HCT116 (cell line): ENCODE measurements around the gene ARL5A. TPM values are rescaled to one million over a fixed set of nuclear protein-coding genes. Genes with fewer than 3 reads are reported as not detected.

Experiments used
- ATAC-seq: fragments of 200-7000 bp; cut with Tn5 transposase; 2 replicates; pipeline ENCODE4 v1.9.1; 2020; ENCODE audit warnings: mild to moderate bottlenecking, moderate library complexity
- BruUV-seq: library from RNA; stranded (reverse); fragments of 400-500 nt; replicated peaks from 2 replicates; lab custom pipeline; 2021; lab: Mats Ljungman, UMichigan
- CTCF ChIA-PET: fragments of 300-600 bp; sonication (Branson Sonifier 250); formaldehyde crosslinking; loops from one replicate; lab custom pipeline; 2021; ENCODE audit warnings: antibody characterized with exemption; lab: Charles Lee
- POLR2A ChIA-PET: fragments of 300-600, 350-600 bp; sonication (Branson Sonifier 250); formaldehyde crosslinking; loops from one replicate; lab custom pipeline; 2021; ENCODE audit warnings: antibody characterized with exemption; lab: Charles Lee
- RAD21 ChIA-PET, 2 experiments: fragments of 300-600 bp; sonication (Branson Sonifier 250); formaldehyde crosslinking; loops; one replicate each; lab custom pipeline; 2023; ENCODE audit warnings: low total read pairs in 2 of 2; ENCODE audit not compliant: uncharacterized antibody in 2 of 2, unreplicated experiment in 2 of 2, low non-redundant PET in 1 of 2; lab: Charles Lee
- DNase-seq: peaks from one replicate; pipeline ENCODE4 v3.0.0-alpha.2; 2010; ENCODE audit warnings: low read depth, low spot score
- H2AFZ ChIP-seq: fragments of 200-600 bp; shearing (Covaris generic), sonication (generic); 2 replicates; pipeline ENCODE4 v1.6.1; 2017; ENCODE audit warnings: low read depth, mixed run types, mixed read lengths, antibody characterized with exemption, low read length; ENCODE audit not compliant: poor library complexity, severe bottlenecking
- H3K27ac ChIP-seq: 2 replicates; pipeline ENCODE4 v1.5.1; 2012; ENCODE audit warnings: low read depth, low read length
- H3K27me3 ChIP-seq: fragments of 200-600 bp; sonication (generic); 2 replicates; pipeline ENCODE4 v1.6.1; 2016; ENCODE audit warnings: mixed run types, low read length, mixed read lengths; ENCODE audit not compliant: insufficient read depth
- H3K36me3 ChIP-seq, 2 experiments: fragments of 200-500 bp in 1 of 2; fragments of 200-600 bp in 1 of 2; sonication (Bioruptor generic) in 1 of 2; sonication (generic) in 1 of 2; 2 replicates each; pipeline versions ENCODE4 v1.5.1 to v1.6.1; 2014 to 2016; ENCODE audit warnings: low read length in 2 of 2, inconsistent platforms in 1 of 2, mixed read lengths in 1 of 2, mixed run types in 1 of 2; ENCODE audit not compliant: insufficient read depth in 2 of 2, control insufficient read depth in 1 of 2
- H3K4me1 ChIP-seq, 2 experiments: fragments of 200-600 bp in 1 of 2; sonication (generic) in 1 of 2; 2 replicates each; pipeline versions ENCODE4 v1.5.1 to v1.6.1; 2012 to 2017; ENCODE audit warnings: low read length in 2 of 2, inconsistent platforms in 1 of 2, mild to moderate bottlenecking in 1 of 2, mixed read lengths in 1 of 2, mixed run types in 1 of 2, moderate library complexity in 1 of 2; ENCODE audit not compliant: insufficient read depth in 2 of 2, control insufficient read depth in 1 of 2
- H3K4me2 ChIP-seq: fragments of 200-600 bp; sonication (generic); 2 replicates; pipeline ENCODE4 v1.6.1; 2017; ENCODE audit warnings: mixed run types, low read length, mixed read lengths
- H3K4me3 ChIP-seq, 2 experiments: fragments of 200-600 bp in 1 of 2; sonication (generic) in 1 of 2; replicated peaks in 1 of 2; 2 replicates each; pipeline ENCODE4 v1.5.1; 2011 to 2016; ENCODE audit warnings: low read length in 2 of 2, control low read depth in 1 of 2, low read depth in 1 of 2, mild to moderate bottlenecking in 1 of 2, mixed read lengths in 1 of 2, mixed run types in 1 of 2
- H3K79me2 ChIP-seq: fragments of 200-600 bp; sonication (generic); 2 replicates; pipeline ENCODE4 v1.6.1; 2017; ENCODE audit warnings: mild to moderate bottlenecking, mixed run types, low read length, moderate library complexity, mixed read lengths; ENCODE audit not compliant: insufficient read depth
- H3K9ac ChIP-seq: fragments of 200-600 bp; sonication (generic); 2 replicates; pipeline ENCODE4 v1.6.1; 2016; ENCODE audit warnings: low read length, mixed read lengths
- H3K9me2 ChIP-seq: fragments of 200-600 bp; sonication (generic), shearing (Covaris generic); 2 replicates; pipeline ENCODE4 v1.6.1; 2017; ENCODE audit warnings: mixed run types, mild to moderate bottlenecking, moderate library complexity; ENCODE audit not compliant: insufficient read depth
- H3K9me3 ChIP-seq, 2 experiments: fragments of 200-500 bp in 1 of 2; fragments of 200-600 bp in 1 of 2; sonication (Bioruptor generic) in 1 of 2; sonication (generic) in 1 of 2; 2 replicates each; pipeline ENCODE4 v1.6.1; 2014 to 2017; ENCODE audit warnings: low read length in 2 of 2, mixed read lengths in 2 of 2, inconsistent platforms in 1 of 2, low read depth in 1 of 2, mild to moderate bottlenecking in 1 of 2, mixed run types in 1 of 2, moderate library complexity in 1 of 2; ENCODE audit not compliant: control insufficient read depth in 1 of 2, insufficient read depth in 1 of 2
- H4K20me1 ChIP-seq: fragments of 200-600 bp; sonication (generic), shearing (Covaris generic); 2 replicates; pipeline ENCODE4 v1.6.1; 2017; ENCODE audit warnings: mixed run types, mild to moderate bottlenecking, moderate library complexity; ENCODE audit not compliant: insufficient read depth
- CEBPB ChIP-seq: IDR thresholded peaks from 2 replicates; pipeline ENCODE4 v1.6.1; 2012; ENCODE audit warnings: low read depth
- ELF1 ChIP-seq: IDR thresholded peaks from 2 replicates; pipeline ENCODE4 v1.6.1; 2012; ENCODE audit warnings: low read depth, borderline replicate concordance
- EZH2 ChIP-seq: fragments of 200-600 bp; sonication (generic); IDR thresholded peaks from 2 replicates; pipeline ENCODE4 v1.6.1; 2017; ENCODE audit warnings: antibody characterized with exemption, mixed run types
- EZH2phosphoT487 ChIP-seq: fragments of 200-600 bp; IDR thresholded peaks from 2 replicates; pipeline ENCODE4 v1.6.1; 2018; ENCODE audit warnings: antibody characterized with exemption, borderline replicate concordance
- FOSL1 ChIP-seq: IDR thresholded peaks from 2 replicates; pipeline ENCODE4 v1.6.1; 2012; ENCODE audit warnings: low read depth
- MAX ChIP-seq: IDR thresholded peaks from 2 replicates; pipeline ENCODE4 v1.6.1; 2012
- POLR2A ChIP-seq: IDR thresholded peaks from 2 replicates; pipeline ENCODE4 v1.7.0; 2011; ENCODE audit warnings: borderline replicate concordance; ENCODE audit not compliant: insufficient read depth, insufficient read length; ENCODE audit errors: extremely low read depth
- POLR2AphosphoS5 ChIP-seq: IDR thresholded peaks from 2 replicates; pipeline ENCODE4 v1.6.1; 2011; ENCODE audit warnings: mild to moderate bottlenecking, low read depth, low read length, moderate library complexity
- SP1 ChIP-seq: IDR thresholded peaks from 2 replicates; pipeline ENCODE4 v1.6.1; 2012; ENCODE audit warnings: low read depth
- SRF ChIP-seq: IDR thresholded peaks from 2 replicates; pipeline ENCODE4 v1.6.1; 2012; ENCODE audit warnings: low read depth
- ZBTB33 ChIP-seq: IDR thresholded peaks from 2 replicates; pipeline ENCODE4 v1.6.1; 2011; ENCODE audit warnings: mild to moderate bottlenecking, low read length, moderate library complexity; ENCODE audit not compliant: insufficient replicate concordance; ENCODE audit errors: extremely low read depth
- ZFX ChIP-seq: fragments of 450-650 bp; IDR thresholded peaks from 2 replicates; pipeline ENCODE4 v1.6.1; 2017
- intact Hi-C: fragments of 100-400 bp; cut with micrococcal nuclease; formaldehyde crosslinking; loops from 2 replicates; pipeline ENCODE4 v1.10.0; 2022
- total RNA-seq: library from RNA; stranded (reverse); gene quantifications from one replicate; pipeline ENCODE4 v1.2.1, GENCODE V29; 2021; ENCODE audit not compliant: unreplicated experiment
- TF ChIP-seq, protein P1 (sequence below): IDR thresholded peaks from 2 replicates; pipeline ENCODE4 v1.6.1; 2012
- TF ChIP-seq, protein P2 (sequence below): IDR thresholded peaks from 2 replicates; pipeline ENCODE4 v1.6.1; 2012; ENCODE audit warnings: low read depth

The ARL5A gene
- total RNA-seq, 1 experiment from 2014 or later = 74.4 TPM

- ChIA-PET CTCF (no interaction called here), RAD21 (no interaction called here), POLR2A (no interaction called here)
- Histone ChIP-seq H3K4me3 (no peak overlapping the region), H3K4me2 (no peak overlapping the region), H4K20me1 (no peaks in the 10 kb centered on the region; the same call in 1 of the 2 replicates), H3K4me1 (peaks cover 0 to 16% of the 10 kb centered on the region in 2 experiments; a peak in 3 of 4 replicates), H3K36me3 (no peaks in the 10 kb centered on the region), H3K9me2 (no peaks in the 10 kb centered on the region), H3K9me3 (no peaks in the 10 kb centered on the region), H3K27ac (no peak overlapping the region), H3K9ac (no peak overlapping the region), H3K79me2 (peaks cover 22% of the 10 kb centered on the region), H2AFZ (no peak overlapping the region), H3K27me3 (no peaks in the 10 kb centered on the region)
- TF ChIP-seq EZH2phosphoT487 (no peak), ELF1 (no peak)
- TF ChIP-seq, protein P1, sequence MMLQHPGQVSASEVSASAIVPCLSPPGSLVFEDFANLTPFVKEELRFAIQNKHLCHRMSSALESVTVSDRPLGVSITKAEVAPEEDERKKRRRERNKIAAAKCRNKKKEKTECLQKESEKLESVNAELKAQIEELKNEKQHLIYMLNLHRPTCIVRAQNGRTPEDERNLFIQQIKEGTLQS = no peak
- TF ChIP-seq, protein P2, sequence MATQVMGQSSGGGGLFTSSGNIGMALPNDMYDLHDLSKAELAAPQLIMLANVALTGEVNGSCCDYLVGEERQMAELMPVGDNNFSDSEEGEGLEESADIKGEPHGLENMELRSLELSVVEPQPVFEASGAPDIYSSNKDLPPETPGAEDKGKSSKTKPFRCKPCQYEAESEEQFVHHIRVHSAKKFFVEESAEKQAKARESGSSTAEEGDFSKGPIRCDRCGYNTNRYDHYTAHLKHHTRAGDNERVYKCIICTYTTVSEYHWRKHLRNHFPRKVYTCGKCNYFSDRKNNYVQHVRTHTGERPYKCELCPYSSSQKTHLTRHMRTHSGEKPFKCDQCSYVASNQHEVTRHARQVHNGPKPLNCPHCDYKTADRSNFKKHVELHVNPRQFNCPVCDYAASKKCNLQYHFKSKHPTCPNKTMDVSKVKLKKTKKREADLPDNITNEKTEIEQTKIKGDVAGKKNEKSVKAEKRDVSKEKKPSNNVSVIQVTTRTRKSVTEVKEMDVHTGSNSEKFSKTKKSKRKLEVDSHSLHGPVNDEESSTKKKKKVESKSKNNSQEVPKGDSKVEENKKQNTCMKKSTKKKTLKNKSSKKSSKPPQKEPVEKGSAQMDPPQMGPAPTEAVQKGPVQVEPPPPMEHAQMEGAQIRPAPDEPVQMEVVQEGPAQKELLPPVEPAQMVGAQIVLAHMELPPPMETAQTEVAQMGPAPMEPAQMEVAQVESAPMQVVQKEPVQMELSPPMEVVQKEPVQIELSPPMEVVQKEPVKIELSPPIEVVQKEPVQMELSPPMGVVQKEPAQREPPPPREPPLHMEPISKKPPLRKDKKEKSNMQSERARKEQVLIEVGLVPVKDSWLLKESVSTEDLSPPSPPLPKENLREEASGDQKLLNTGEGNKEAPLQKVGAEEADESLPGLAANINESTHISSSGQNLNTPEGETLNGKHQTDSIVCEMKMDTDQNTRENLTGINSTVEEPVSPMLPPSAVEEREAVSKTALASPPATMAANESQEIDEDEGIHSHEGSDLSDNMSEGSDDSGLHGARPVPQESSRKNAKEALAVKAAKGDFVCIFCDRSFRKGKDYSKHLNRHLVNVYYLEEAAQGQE = no peak
- intact Hi-C loops = no loop called here
- ATAC-seq (no peak), DNase-seq (no peak)
- no TSS peak for BruUV-seq
These were observed 2.7 kb upstream of the ARL5A start for GRCh38 chr2:151830961-151831360.

- H3K27me3 ChIP-seq = no peaks in the 10 kb centered on the region
- ChIA-PET RAD21 (no interaction called here), POLR2A (interaction anchor here (1.0 to 1.4 kb wide), 3 partner anchors 9 to 17 kb away, joined by 3 to 6 read pairs (median 3); no protein-coding TSS in a partner anchor), CTCF (no interaction called here)
- peak overlapping the region; percentile 81 for H3K4me3 ChIP-seq
- TF ChIP-seq POLR2A (no peak), ELF1 (no peak), SP1 (no peak; the same call in 1 of the 2 replicates), ZBTB33 (no peak), EZH2 (no peak), POLR2AphosphoS5 (no peak), ZFX (no peak), MAX (no peak), SRF (no peak), FOSL1 (no peak), CEBPB (no peak)
- TF ChIP-seq, protein P1 = no peak
- ATAC-seq (no peak), DNase-seq (no peak)
- no peak overlapping the region for H3K27ac ChIP-seq
- H3K9ac ChIP-seq = peak overlapping the region; percentile 94
- peak overlapping the region; percentile 90 for H2AFZ ChIP-seq
- H3K4me2 ChIP-seq = peak overlapping the region; percentile 81
- H3K9me3 ChIP-seq = no peaks in the 10 kb centered on the region
- TSS peak; percentile 94 for BruUV-seq
- H3K79me2 ChIP-seq = peaks cover 43% of the 10 kb centered on the region
- 0 out of 4 replicates have a peak, but pooled peaks cover 0 to 7% of the 10 kb centered on the region in 2 experiments for H3K36me3 ChIP-seq
- H3K9me2 ChIP-seq = no peaks in the 10 kb centered on the region
- intact Hi-C loops = no loop called here
- H3K4me1 ChIP-seq = peaks cover 0 to 16% of the 10 kb centered on the region in 2 experiments; a peak in 3 of 4 replicates
- H4K20me1 ChIP-seq = peaks cover 5% of the 10 kb centered on the region; the same call in 1 of the 2 replicates
These were observed 686 bp upstream of the ARL5A start for GRCh38 chr2:151828890-151829324.
